HG03521 (cell line): ENCODE measurements around the gene OPRL1.

Experiments
- ATAC-seq: cut with Tn5 transposase; IDR thresholded peaks from one replicate; pipeline ENCODE4 v1.9.1; 2021; ENCODE audit warnings: mild to moderate bottlenecking, moderate library complexity; ENCODE audit not compliant: unreplicated experiment

OPRL1 gene

DNA sequence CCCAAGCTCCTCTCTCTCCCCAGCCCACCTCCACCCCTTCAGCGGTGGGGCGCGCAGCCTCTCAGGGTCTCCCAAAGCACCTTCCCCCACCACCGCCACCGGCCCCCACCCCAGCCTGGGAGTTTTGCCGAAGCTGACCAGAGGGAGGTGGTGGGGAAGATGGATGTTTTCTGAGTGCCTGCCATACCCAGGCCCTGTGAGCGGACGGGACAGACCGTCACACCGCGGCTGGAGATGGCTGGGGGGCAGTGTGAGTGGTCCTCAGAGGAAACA lies 38.2 kb upstream of the OPRL1 start:
- ATAC-seq, result no peak

DNA sequence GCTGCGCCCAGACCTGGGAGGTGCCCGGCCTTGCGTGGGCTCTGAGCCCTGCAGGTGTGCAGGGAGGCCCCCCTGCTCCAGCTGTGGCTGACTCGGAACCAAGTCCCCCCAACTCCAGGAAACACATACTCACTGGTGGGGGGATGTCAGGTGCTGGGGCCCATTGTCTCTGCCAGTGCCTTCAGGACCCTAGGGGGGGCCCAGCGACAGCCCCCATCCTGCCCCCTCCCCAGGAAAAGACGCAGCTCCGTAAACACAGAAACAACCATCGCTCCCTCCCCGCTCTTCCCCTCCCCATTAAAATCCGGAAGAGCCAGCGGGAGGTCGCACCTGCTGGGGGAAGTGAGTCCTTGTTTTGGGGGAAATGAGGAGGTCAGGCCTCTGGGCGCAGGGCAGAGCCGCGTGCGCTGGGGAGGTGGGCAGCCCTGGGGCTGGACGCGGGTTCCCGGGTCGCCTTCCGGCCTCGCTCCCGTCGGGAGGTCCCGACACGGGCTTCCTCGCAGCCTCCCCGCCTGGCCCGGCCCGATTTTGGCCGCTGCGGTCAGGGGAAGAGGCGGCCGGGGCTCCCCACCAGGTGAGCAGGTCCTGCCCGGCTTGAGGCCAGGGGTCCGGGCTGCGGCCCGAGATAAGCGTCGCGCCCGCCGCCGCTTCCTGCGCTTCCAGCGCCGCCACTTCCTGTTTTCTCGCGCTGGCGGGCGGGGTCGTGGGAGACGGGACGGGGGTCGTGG lies 37.7 kb upstream of the OPRL1 start:
- ATAC-seq, result no peak

DNA sequence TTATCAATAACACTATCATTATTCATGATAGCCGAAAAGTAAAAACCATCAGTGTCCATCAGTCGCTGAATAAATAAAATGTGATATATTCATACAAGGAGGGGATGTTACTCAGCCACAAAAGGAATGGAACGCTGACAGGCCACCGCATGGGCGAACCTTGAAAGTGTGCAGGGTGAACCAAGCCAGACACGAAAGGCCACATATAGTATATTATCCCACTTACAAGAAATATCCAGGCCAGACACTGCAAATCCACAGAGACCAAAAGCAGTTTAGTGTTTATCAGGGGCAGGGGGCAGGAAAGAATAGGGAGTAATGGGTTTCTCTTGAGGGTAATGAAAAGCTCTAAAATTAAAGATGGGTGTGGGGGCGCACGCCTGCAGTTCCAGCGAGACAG lies 36.1 kb upstream of the OPRL1 start:
- no peak for ATAC-seq

DNA sequence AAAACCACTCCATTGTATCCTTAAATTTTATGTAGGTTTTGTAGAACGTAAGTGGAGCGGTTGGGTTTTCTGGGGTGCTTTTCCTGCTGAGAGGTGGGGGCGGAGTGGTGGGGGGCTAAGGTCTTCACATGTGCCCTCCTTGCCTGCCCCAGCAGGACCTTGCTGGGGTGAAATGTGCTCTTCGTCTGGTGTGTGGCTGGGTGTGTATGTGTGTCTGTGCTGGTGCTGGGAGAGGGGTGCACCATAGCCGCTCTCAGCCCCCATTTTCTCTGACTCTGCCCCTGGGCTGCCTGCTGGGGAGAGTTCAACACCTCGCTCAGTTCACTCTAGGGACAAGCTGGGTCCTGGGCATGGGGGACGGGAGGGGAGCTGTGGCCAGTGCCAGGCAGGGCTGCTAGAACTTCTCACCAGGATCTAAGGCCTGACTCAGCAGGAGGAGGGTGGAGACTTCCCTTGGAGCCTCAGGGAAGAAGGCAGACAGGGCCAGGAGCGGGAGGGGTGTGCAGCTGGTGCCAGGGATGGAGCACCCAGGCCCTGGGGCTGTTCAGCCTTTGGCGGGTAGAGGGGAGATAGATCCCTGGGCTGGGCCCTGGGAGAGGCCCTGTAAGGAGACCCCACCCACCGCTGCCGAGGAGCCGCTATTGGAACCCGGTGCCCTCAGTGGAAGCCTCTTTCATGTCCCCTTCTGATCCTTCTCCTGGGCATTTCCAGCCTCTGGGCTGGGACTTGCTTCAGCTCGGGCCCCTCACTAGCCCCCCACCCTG lies 35.2 kb upstream of the OPRL1 start:
- ATAC-seq, result no peak

DNA sequence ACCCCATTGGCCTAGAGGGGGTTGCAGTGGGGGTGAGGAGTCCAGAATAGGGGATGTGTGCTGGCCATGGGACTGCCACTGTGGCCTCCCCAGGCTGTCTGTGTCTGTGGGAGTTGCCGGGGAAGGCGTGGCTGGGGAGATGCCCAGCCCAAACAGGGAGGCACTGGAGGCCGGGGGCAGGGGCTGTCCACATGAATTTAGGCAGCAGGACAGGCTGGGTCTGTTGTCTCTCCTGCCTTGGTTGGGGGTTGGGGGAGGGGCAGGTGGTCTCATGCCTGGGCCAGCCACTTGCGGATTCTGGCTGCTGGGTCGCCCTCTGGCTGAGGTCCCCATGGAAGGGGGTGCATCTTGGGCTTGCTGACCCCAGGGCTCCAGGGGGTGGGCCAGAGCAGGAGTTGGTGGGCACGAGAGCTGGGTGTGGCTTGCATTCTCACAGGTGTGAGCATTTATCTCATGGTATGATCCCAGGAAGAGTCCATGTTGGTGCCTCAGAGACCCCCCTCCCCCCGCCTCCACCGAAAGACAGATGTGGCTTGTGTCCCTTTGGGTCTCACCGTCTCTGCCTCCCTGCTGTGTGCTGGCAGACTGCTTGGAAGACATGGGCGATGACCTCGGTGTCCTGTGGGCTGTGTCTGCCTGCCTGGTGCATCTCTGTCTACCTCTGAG lies 34.4 kb upstream of the OPRL1 start:
- ATAC-seq, result no peak

DNA sequence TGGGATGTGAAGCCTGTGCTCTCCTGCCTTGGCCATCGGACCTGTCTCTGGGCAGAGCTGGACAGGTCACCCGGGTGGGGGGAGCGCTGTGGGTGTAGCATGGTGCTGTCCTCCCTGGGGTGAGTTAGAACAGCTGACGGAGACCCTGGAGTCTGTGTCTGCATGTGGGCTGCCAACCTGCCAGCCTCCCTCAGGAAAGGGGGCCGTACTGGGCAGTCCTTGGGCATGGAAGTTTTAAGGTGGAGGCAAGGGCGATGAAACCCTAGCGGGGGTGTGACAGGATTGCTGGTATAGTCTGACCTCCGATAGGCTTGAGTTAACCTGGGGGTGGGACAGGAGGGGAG lies 32.9 kb upstream of the OPRL1 start:
- ATAC-seq, result no peak

DNA sequence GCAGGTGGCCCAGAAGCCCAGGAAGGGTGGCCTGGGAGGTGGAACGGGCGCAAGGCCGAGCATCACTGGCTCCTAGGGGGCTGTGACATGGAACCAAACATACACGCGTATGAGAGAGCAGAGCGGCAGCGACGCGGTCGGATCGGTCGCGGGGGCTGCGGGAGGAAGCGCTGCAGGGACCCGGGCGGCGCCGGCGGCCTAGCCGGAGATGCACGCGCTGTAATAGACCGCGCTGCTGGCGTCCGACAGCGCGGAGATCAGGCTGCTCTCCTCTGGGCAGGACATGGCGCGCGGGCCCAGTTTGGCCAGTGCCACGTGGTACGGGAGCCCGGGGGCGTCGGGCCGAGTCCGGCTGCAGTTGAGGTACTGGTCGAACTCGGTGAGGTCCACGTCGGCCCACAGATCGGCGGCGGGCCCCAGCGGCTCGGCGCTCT lies 31.9 kb upstream of the OPRL1 start:
- ATAC-seq, result no peak

DNA sequence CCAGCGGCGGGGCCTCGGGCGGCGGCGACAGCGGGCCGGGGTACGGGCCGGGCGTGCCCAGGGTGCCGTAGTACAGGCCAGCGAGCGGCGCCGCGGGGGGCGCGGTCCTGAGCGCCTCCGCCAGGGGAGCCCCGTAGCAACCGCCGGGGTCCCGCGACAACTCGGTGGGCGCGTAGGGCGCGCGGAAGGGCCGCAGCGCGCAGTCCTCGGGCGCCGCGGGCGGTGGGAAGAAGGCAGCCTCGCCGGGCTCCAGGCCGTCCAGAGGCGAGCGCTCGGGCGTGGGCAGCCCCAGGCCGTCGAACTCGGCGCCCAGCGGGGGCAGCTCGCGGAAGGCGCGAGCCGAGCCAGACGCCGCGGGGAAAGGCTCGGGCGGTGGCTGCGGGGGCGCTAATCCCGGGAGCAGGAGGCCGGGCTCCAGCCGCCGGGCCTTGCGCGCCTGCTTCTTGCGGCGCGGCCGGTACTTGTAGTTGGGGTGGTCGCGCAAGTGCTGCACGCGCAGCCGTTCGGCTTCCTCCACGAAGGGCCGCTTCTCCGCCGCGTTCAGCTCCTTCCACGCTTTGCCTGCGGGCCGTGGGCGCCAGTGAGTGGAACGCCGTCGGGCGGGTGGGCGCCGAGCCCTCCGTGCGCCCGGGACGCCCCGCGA lies 31.4 kb upstream of the OPRL1 start:
- ATAC-seq, result no peak

DNA sequence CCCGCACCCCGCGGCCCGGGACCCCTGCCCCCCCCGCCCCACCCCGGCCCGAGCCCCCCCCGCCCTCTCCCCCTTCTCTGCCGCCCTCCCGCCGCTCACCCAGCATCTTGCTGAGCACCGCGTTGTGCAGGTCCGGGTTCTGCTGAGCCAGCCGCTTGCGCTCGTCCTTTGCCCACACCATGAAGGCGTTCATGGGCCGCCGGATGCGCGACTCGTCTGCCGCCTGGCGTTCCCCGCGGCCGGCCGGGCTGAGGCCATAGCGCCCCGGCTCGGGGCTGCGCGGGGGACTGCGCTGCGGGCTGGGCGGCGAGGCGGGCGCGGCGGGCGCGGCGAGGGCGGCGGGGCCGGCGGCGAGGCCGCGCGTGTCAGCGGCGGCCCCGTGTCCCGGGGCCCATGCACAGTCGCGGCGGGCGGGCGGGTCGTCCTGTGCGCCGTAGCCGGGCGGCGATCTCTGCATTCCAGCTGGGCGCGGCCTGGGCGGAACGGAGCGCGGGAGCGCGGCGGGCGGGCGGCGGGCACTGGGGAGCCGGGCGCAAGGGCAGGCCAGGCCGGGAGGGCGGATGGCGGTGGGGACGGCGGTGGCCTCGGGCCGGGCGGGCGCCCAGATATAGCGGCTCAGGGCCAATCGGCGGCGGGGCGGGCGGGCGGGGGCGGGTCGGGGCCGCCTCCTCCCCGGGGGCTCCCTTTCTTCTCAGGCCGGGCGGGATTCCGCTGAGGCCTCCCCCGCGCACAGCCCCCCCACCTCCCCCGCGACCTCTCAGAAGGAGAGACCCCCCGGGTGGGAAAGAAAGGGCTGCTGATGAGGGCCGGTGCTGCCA lies 30.6 kb upstream of the OPRL1 start, which contains the start of gene SOX18:
Gene SOX18 (minus strand): TSS at position 580 of the 818 bp plus-strand sequence. CDS start 123 bp downstream, at position 457.
- no peak for ATAC-seq

DNA sequence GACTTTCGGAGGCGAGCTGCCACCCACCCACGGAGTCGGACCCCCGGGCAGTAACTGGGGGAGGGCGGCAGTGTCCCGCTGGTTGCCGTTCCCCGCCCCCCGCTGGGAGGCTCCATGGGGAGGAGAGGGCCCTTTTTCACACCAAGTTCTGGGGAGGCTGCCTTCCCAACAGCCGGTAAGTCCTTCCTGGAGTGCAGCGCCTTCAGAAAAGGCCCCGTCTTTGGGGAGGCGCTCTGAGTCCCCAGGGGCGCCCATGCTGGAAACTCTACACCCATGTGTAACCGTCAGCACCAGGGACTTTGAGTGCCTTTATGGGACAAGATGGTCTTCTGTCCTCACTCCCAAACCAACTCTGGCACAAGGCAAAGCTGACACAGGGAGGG lies 30.0 kb upstream of the OPRL1 start:
- no peak for ATAC-seq

DNA sequence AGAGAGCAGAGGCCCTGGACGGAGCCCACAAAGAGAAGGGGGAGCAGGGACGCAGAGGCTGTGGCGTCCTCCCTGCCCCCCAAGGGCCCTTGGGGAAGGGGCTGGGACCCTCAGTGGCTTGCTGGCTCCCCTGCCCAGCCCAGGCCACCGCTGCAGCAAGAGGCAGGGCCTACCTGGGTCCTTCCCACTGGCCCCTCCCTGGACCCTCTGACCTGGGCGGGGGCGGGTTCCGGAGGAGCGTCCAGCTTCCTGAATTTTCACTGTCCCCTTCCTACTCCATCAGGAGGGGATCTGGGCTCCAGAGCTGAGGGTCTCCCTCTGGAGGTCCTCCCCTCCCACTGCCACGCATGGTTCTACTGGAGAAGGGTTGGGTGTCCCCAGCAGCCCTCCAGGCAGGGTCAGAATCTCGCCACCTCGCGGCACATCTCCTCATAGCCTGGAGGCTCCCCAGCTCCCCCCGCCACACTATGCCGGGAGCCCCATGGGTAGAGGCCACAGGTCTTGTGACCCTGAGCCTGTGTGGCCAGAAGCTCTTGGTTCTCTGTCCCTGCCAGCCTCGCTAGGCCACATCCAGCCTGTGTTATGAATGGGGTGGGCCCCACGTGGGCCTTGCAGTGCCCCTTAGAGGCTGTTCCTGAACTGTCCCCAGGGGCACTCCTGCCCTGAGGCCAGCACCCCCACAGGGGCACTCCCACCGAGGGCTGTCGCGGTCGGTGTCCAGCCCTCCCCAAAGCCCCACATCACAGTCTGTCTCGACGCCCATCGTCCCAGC lies 29.4 kb upstream of the OPRL1 start:
- no peak for ATAC-seq

DNA sequence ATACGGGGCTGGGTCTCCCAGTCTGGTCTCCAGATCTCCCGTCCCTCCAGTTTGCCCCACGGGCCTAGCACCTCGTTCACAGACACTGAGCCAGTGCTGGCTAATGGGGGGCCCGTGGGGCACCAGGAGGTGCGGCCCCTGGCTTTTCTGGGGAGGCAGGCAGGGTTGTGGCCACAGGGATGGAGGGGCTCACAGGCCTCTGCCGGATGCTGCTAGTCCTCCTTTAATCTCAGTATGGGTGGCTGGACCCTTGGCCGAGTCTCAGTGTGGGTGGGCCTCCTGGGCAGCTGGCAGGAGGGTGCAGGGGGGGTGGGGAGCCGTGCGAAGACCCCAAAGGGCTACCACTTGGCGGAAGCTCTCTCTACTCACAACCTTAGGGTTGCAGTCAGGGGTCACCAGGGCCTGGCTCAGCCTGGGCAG lies 28.8 kb upstream of the OPRL1 start:
- no peak for ATAC-seq

DNA sequence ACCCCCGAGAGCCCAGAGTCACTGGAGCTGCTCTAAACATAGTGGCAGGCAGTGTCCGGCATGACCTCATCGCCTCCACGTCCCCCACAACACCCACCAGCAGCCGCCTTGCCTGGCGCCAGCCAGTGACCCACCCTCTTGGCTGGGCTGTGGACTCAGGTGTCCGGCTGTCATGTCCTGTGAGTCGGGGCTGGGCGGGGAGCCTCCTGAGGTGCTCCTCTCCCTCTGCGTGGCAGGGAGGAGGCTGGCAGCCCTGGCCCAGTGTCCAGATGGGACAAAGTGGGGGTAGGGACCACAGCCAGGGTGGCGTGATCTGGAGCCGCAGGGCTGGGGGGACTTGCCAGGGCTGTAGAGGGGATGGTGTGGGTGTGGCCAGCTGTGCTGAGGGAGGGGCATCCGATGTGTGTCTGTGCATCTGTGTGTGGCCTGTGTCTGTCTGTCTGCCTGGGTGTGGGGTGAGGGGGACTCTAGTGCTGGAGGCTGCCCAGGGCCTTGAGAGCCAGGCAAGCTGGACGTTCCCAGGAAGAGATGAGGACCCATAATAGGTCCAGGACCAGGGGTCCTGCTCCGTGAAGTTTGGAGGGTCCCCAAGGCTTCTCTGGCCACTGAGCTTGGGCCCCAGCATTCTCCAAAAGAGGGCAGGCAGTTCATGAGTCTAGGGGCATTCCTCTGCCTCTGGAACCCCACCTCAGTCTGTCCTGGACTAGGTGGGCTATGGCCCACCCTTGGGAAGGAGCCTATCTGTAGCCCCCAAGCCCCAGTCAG lies 28.1 kb upstream of the OPRL1 start:
- no peak for ATAC-seq

DNA sequence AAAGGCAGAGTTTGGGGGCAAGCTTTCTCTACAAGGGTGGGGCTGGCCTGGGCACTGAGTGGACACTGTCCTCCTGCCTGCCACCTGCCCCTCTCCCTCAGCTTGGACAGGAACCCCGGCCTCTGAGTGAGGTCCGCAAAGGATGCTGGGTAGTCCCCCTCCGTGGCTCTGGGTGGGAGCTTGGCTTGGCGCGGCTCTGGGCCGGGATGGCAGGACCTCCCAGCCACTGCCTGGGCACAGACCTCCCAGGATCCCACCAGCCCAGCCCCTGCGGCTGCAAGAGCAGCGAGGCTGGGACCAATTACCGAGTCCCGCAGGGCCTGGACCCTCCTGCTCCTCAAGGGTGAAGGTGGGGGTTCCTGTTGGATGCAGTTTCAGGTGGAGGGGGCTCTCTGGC lies 27.6 kb upstream of the OPRL1 start:
- no peak for ATAC-seq

DNA sequence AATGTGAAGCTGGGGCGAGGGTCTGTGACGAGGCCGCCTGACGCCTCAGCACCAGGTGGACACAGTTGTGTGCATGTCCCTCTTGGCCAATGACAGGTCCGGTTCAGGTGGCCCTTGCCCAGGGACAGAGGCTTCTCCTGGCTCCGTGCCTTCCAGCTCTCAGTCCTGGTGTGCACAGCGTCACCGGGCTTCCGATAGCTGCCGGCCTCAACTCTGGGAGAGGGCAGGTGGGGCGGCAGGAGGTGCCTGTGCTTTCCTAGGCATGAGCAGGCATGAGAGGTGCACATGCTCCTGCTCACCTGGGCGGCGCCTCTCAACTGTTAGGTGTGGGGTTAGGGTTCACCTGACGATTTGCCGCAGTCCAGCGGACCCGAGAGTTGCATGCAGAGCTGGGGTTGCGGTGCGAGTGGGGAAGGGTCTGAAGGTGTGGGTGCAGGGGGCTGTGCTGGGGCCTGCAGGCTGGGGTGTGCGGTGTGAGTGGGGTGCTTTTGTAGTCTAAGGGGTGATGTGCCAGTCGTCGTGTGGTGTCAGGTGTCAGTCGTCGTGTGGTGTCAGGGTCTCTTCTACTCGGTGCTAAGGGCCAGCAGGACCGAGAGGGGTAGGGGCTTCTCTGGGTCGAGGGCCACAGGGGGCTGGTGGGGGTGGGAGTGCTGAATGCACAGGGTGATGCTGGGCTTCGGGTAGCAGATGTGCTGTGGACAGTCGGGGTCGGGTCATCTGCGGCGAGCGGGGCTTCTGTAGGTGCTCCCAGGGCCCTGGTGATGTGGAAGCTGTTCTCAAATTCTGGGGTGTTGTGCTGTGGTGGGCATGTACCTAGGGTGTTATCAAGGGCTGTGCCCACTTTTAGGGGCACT lies 26.7 kb upstream of the OPRL1 start:
- no peak for ATAC-seq

DNA sequence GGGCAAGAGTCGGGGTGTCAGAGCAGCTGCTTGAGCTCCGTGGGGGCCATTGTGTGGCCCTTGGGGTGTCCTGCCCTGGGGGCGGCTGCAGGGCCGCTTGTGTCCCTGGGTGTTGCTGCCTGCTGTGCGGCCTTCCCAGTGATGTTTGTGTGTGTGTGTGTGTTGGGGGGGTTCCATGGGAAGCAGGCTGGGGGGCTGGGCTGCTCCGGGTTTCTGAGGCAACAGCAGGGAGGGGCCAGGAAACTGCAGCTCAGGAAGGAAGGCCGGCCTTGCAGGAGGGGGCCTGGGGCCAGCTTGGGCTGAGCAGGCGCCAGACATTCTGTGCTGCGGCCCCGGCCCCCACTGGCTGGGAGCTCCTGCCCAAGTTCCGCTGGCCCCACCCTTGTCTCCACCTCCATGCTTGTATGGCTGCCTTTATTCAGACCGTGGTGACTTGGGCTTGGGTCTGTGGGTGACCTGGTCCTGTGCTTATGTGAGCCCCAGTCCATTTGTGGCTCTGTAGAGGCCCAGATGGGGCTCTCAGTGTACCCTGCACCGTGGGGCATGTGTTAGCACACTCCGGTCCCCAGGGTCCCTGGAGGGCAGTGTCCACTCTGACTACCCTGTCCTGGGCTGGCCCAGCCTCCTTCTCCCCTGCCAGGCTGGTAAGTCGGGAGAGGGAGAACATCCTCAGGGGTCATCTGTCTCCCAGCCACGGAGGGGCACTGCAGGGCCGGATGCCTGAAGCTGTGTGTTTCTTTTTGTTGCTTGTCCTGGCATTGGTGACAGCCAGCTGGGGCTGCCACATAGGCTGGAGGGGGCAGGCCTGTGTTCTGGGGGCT lies 25.8 kb upstream of the OPRL1 start:
- ATAC-seq, result no peak

DNA sequence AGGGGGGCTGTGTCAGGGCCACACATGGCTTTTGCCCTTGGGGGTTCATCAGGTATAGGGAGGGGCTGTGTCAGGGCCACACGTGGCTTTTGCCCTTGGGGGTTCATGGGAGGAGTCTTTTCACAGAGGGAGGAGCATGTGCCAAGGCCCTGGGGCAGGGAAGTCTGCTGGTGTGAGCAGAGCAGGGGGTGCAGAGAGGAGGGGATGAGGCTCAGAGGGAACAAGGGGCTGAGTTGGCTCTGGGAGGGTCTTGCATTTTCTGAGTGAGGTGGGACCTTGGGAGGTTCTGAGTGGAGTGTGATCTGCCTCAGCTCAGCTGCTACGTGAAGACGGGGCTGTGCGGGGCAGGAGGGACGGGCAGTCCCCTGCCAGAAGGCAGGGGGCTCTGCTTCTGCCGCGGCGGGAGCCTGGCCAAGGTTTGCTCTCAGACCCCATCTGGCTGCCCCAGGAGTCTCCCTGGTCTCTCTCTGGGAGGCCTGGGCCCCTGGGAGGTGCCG lies 24.4 kb upstream of the OPRL1 start:
- no peak for ATAC-seq
